ENCODE measurements around the gene DEK.

DNA sequence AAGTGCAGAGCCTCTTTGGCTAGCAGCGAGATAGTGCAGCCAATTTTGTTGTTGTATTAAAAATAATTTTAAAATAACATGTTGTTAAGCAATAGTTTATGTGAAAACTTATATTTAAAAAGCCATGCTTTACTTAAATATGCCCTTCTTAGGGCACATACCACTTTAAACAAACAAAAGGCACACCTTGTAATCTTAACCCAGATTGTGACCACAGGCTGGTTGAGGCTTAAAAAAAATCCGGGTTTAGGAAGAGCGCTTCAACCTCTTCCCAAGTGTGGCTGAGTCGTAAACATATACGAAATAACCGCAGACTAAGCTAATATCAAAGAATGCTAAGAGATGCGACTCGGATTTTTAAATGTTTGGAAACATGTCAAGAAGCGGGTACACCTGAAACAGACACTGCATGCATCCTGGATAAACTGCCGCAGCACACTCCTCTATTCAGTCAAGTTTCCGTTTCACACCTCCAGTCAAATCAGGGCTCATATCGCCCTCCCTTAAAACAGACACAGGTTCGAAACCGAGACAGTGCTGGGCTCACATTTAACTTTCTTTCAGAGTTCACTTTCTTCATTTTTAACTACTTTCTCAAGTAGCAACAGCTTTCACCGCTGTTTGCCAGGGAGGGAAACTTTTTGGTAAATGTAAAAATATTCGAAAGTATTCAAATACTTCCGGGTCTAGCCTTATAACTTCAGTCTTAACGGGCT lies 1.5 kb downstream of the DEK start:
- TF ChIP-seq RARB (CRISPR knock-in tag; IDR thresholded peaks at IDR 0.05) (no peak), BACH2 (CRISPR knock-in tag; IDR thresholded peaks at IDR 0.05; ENCODE audit: borderline replicate concordance) (no peak), GLIS3 (CRISPR knock-in tag; IDR thresholded peaks at IDR 0.05) (no peak), SNAI2 (CRISPR knock-in tag; IDR thresholded peaks at IDR 0.05) (no peak), ISL1 (CRISPR knock-in tag; IDR thresholded peaks at IDR 0.05) (no peak), OSR1 (CRISPR knock-in tag; IDR thresholded peaks at IDR 0.05) (no peak), ARNTL (CRISPR knock-in tag; IDR thresholded peaks at IDR 0.05; ENCODE audit: borderline replicate concordance, low read depth) (no peak)
- TF ChIP-seq, protein P1, sequence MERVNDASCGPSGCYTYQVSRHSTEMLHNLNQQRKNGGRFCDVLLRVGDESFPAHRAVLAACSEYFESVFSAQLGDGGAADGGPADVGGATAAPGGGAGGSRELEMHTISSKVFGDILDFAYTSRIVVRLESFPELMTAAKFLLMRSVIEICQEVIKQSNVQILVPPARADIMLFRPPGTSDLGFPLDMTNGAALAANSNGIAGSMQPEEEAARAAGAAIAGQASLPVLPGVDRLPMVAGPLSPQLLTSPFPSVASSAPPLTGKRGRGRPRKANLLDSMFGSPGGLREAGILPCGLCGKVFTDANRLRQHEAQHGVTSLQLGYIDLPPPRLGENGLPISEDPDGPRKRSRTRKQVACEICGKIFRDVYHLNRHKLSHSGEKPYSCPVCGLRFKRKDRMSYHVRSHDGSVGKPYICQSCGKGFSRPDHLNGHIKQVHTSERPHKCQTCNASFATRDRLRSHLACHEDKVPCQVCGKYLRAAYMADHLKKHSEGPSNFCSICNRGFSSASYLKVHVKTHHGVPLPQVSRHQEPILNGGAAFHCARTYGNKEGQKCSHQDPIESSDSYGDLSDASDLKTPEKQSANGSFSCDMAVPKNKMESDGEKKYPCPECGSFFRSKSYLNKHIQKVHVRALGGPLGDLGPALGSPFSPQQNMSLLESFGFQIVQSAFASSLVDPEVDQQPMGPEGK (CRISPR knock-in tag; IDR thresholded peaks at IDR 0.05; ENCODE audit: borderline replicate concordance), result no peak
- TF ChIP-seq, protein P2, sequence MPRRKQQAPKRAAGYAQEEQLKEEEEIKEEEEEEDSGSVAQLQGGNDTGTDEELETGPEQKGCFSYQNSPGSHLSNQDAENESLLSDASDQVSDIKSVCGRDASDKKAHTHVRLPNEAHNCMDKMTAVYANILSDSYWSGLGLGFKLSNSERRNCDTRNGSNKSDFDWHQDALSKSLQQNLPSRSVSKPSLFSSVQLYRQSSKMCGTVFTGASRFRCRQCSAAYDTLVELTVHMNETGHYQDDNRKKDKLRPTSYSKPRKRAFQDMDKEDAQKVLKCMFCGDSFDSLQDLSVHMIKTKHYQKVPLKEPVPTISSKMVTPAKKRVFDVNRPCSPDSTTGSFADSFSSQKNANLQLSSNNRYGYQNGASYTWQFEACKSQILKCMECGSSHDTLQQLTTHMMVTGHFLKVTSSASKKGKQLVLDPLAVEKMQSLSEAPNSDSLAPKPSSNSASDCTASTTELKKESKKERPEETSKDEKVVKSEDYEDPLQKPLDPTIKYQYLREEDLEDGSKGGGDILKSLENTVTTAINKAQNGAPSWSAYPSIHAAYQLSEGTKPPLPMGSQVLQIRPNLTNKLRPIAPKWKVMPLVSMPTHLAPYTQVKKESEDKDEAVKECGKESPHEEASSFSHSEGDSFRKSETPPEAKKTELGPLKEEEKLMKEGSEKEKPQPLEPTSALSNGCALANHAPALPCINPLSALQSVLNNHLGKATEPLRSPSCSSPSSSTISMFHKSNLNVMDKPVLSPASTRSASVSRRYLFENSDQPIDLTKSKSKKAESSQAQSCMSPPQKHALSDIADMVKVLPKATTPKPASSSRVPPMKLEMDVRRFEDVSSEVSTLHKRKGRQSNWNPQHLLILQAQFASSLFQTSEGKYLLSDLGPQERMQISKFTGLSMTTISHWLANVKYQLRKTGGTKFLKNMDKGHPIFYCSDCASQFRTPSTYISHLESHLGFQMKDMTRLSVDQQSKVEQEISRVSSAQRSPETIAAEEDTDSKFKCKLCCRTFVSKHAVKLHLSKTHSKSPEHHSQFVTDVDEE (CRISPR knock-in tag; IDR thresholded peaks at IDR 0.05), result no peak
- TF ChIP-seq, protein P3, sequence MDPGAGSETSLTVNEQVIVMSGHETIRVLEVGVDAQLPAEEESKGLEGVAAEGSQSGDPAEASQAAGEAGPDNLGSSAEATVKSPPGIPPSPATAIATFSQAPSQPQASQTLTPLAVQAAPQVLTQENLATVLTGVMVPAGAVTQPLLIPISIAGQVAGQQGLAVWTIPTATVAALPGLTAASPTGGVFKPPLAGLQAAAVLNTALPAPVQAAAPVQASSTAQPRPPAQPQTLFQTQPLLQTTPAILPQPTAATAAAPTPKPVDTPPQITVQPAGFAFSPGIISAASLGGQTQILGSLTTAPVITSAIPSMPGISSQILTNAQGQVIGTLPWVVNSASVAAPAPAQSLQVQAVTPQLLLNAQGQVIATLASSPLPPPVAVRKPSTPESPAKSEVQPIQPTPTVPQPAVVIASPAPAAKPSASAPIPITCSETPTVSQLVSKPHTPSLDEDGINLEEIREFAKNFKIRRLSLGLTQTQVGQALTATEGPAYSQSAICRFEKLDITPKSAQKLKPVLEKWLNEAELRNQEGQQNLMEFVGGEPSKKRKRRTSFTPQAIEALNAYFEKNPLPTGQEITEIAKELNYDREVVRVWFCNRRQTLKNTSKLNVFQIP (CRISPR knock-in tag; IDR thresholded peaks at IDR 0.05; ENCODE audit: borderline replicate concordance, low read depth), result no peak

All from SK-N-SH treated with all-trans-retinoic acid at 6 μM for 48 hours (cell line).